ENCODE measurements around the gene PATJ.

- TF ChIP-seq POLR2AphosphoS5 (IDR thresholded peaks at IDR 0.05; ENCODE audit: borderline replicate concordance, low read depth, low read length): no peak
- TF ChIP-seq EZH2 (IDR thresholded peaks at IDR 0.05): no peak
- no peak for TF ChIP-seq FOXP2 (optimal IDR thresholded peaks at IDR 0.05; ENCODE audit: control extremely low read depth, extremely low read length, insufficient read depth)
Measured at GRCh38 chr1:61952675-61953074, 210.4 kb downstream of the PATJ start.
